ENCODE measurements around the gene CLIP4. TPM values are rescaled to one million over a fixed set of nuclear protein-coding genes. Genes with fewer than 3 reads are reported as not detected.

CLIP4 gene
- total RNA-seq, 1 donor, result 107 TPM

DNA sequence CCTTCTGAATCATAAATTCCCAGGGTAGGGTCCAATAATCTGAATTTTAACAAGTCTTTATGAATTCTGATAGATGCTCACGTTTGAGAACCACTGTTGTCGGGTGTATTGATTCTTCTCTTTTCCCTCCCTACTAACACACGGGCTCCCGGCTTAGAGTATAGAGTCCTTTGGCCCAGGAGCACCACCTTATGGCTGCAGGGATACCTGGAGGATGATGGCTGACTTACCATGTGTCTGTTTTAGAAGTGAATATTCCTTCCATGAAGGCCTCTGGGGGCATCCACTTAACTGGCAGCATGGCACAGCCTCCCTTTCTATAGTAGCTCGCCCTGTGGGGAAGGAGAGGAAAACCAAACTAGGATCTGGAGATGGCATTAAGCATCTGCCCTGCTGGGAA is 91.7 kb downstream of the CLIP4 start:
- no peak for DNase-seq (ENCODE audit: low read depth)
- no peak overlapping the region for H3K4me3 ChIP-seq (ENCODE audit: low read depth, low read length)
- TF ChIP-seq, protein P1, sequence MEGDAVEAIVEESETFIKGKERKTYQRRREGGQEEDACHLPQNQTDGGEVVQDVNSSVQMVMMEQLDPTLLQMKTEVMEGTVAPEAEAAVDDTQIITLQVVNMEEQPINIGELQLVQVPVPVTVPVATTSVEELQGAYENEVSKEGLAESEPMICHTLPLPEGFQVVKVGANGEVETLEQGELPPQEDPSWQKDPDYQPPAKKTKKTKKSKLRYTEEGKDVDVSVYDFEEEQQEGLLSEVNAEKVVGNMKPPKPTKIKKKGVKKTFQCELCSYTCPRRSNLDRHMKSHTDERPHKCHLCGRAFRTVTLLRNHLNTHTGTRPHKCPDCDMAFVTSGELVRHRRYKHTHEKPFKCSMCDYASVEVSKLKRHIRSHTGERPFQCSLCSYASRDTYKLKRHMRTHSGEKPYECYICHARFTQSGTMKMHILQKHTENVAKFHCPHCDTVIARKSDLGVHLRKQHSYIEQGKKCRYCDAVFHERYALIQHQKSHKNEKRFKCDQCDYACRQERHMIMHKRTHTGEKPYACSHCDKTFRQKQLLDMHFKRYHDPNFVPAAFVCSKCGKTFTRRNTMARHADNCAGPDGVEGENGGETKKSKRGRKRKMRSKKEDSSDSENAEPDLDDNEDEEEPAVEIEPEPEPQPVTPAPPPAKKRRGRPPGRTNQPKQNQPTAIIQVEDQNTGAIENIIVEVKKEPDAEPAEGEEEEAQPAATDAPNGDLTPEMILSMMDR (IDR thresholded peaks at IDR 0.05; ENCODE audit: insufficient read depth, low read depth, low read length), result peak; percentile 2

GRCh38 chr2:29207352-29208148 is 92.3 kb downstream of the CLIP4 start:
- no peak overlapping the region for H3K4me3 ChIP-seq (ENCODE audit: low read depth, low read length)
- DNase-seq (ENCODE audit: low read depth), result no peak
- TF ChIP-seq, protein P1 (IDR thresholded peaks at IDR 0.05; ENCODE audit: insufficient read depth, low read depth, low read length), result no peak

DNA sequence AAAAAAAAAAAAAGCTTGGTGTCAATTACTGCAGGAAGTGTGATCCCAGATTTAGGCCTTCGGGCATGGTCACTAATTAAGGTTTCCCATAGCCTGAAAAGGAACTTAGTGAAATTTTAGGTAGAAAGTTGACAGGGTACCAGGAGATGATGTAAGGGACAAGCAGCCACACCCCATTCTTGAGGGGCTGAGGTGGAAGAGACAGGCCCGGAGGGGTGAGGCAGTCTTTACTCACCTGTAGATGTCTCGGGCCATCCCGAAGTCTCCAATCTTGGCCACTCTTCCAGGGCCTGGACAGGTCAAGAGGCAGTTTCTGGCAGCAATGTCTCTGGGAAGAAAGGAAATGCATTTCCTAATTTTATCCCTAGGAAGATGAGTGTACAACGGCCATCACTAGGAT is 94.3 kb downstream of the CLIP4 start:
- H3K4me3 ChIP-seq (ENCODE audit: low read depth, low read length), result no peak overlapping the region
- TF ChIP-seq, protein P1 (IDR thresholded peaks at IDR 0.05; ENCODE audit: insufficient read depth, low read depth, low read length), result no peak
- DNase-seq (ENCODE audit: low read depth), result no peak

DNA sequence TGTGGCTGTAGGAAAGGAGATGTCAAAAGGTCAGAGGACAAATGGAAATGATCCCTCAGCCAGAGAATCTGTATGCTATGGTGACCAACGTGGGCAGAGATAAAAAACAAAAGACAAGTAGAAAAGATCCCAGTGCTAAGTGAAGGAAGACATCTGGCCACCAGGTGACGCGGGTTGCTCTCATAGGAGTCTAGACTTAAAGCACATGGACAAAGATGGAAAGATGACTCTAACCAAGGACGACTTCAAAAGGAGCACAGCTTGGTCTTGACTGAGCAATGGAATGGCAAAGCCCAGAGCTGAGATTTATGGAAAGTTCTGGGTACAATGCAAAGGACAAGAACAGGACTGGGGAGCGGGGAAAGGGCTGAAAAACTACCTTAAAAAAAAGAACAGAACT is 96.8 kb downstream of the CLIP4 start:
- DNase-seq (ENCODE audit: low read depth), result peak; percentile 31
- no peak overlapping the region for H3K4me3 ChIP-seq (ENCODE audit: low read depth, low read length)
- TF ChIP-seq, protein P1 (IDR thresholded peaks at IDR 0.05; ENCODE audit: insufficient read depth, low read depth, low read length), result peak; percentile 3

DNA sequence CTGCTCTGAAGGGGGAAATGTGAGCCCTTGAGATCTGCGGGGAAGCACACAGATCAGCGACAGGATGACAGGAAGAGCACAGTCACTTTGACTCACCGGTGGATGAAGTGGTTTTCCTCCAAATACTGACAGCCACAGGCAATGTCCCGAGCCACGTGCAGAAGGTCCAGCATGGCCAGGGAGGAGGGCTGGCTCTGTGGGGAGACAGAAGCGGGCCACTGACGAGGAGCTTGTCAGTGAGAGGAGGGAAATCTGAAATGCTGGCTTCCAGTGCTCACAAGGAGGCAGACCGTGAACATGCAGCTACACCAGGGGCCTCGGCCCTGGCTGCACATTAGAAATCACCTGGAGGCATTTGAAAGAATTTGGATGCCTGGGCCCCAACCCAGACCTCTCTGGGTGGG is 98.7 kb downstream of the CLIP4 start:
- TF ChIP-seq, protein P1 (IDR thresholded peaks at IDR 0.05; ENCODE audit: insufficient read depth, low read depth, low read length), result no peak
- H3K4me3 ChIP-seq (ENCODE audit: low read depth, low read length), result no peak overlapping the region
- no peak for DNase-seq (ENCODE audit: low read depth)

GRCh38 chr2:29215073-29215472 is 99.9 kb downstream of the CLIP4 start:
- DNase-seq (ENCODE audit: low read depth), result no peak
- TF ChIP-seq, protein P1 (IDR thresholded peaks at IDR 0.05; ENCODE audit: insufficient read depth, low read depth, low read length), result no peak
- no peak overlapping the region for H3K4me3 ChIP-seq (ENCODE audit: low read depth, low read length)

All from fibroblast of villous mesenchyme (primary cell).